Right lobe of liver (tissue), 4 donors: ENCODE results near the gene WDR73.
"Not testable (repeated sequence)": the region's sequence is repeated elsewhere in the genome, so short reads cannot be mapped to it uniquely, and the experiment has no call there.

ENCODE experiments used
- CTCF ChIP-seq, 4 donors: fragments of 200-600 bp in 3 of 4; fragments of 450-650 bp in 1 of 4; IDR thresholded peaks; one replicate each; pipeline versions ENCODE4 v1.5.1 to v1.8.0; 2016 to 2022; ENCODE audit warnings: antibody characterized with exemption in 4 of 4, mild to moderate bottlenecking in 2 of 4
- POLR2A ChIP-seq: fragments of 450-650 bp; IDR thresholded peaks from one replicate; pipeline ENCODE4 v1.6.1; 2017; ENCODE audit warnings: antibody characterized with exemption, mild to moderate bottlenecking
- donor health status: DM: no; HTN: no; CAD: no.
- donor health status: DM: no; HTN: no; CAD: no.
- donor health status: DM: no; HTN: yes; CAD: no.

GRCh38 chr15:84641871-84642270 lies 12.2 kb downstream of the WDR73 start:
- not testable (repeated sequence) for TF ChIP-seq CTCF (IDR thresholded peaks at IDR 0.05); POLR2A
